ENCODE data around the gene HARS1.
"Not testable (repeated sequence)": the region's sequence is repeated elsewhere in the genome, so short reads cannot be mapped to it uniquely, and the experiment has no call there.

Gene HARS1

GRCh38 chr5:140677947-140678346 is 13.2 kb downstream of the HARS1 start:
- no peak for DNase-seq (ENCODE audit: low spot score)

DNA sequence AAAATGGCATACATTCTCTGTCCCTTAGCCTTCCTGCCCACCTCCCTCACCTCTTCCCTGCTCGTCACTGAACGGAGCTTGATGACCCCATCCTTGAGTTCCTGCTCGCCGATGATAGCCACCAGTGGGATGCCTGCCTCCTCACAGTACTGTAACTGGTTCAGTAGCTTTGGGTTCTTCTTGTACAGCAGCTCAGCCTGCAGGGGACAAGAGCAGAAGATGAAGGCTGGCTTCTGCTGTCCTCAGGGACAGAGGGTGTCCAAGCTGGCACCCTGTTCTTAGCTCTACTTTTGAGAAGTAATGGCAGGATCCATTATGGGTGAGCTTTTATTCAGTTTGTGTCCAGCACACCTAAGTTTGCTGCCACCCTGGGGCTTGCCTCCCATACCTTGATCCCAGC is 16.5 kb downstream of the HARS1 start:
- DNase-seq (ENCODE audit: low spot score), result no peak

DNA sequence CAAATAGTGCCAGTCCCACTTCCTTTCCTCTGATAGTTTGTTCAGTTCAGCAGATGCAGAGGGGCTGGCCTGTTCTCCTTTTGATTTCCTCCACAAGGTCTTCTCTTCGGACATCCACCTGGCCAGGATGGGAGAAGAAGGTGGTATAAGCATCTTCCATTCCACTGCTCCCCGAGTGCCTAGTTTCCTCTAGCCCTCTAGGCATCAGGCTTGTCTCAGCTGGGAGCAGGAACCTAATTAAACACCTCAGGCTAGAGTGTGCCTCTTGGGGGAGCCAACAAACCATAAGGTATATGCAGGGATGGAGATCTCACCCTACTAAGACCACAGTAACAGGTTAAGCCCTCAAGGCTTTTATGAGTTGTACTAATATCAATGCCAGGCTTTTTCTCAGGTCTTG is 17.0 kb downstream of the HARS1 start:
- DNase-seq (ENCODE audit: low spot score), result no peak

GRCh38 chr5:140673187-140673976 is 17.8 kb downstream of the HARS1 start, which contains the start of gene DND1:
DND1 (minus strand) TSS chr5:140673576; CDS start chr5:140673542, 34 bp downstream.
- no peak for DNase-seq (ENCODE audit: low spot score)

GRCh38 chr5:140672455-140673186 is 18.5 kb downstream of the HARS1 start:
- no peak for DNase-seq (ENCODE audit: low spot score)

- DNase-seq (ENCODE audit: low spot score), result no peak
These were observed 19.6 kb downstream of the HARS1 start for GRCh38 chr5:140671472-140672125.

- DNase-seq (ENCODE audit: low spot score), result not testable (repeated sequence)
These were observed 20.1 kb downstream of the HARS1 start for GRCh38 chr5:140671035-140671434.

- peak; percentile 95 for DNase-seq (ENCODE audit: low spot score)
These were observed 26.6 kb downstream of the HARS1 start, which contains the start of gene WDR55 for GRCh38 chr5:140664359-140665119. WDR55 (plus strand) TSS chr5:140664904; CDS start chr5:140664913, 9 bp downstream.

GRCh38 chr5:140664030-140664358 is 27.2 kb downstream of the HARS1 start:
- DNase-seq (ENCODE audit: low spot score), result no peak

DNA sequence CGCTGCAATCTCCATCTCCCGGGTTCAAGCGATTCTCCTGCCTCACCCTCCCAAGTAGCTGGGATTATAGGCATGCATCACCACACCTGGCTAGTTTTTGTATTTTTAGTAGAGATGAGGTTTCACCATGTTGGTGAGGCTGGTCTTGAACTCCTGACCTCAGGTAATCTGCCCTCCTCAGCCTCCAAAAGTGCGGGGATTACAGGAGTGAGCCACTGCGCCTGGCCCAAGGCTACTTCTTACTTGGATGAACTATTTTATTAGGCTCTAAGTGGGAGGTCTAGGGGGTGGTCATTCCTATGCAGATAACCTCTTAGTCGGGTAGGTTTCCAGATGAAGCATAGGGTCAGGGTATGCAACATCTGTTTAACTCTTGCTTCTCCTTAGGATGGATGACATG is 30.8 kb downstream of the HARS1 start:
- DNase-seq (ENCODE audit: low spot score), result not testable (repeated sequence)

- no peak for DNase-seq (ENCODE audit: low spot score)
These were observed 32.3 kb downstream of the HARS1 start for GRCh38 chr5:140658870-140659269.

GRCh38 chr5:140647042-140647419 is 44.1 kb downstream of the HARS1 start:
- peak; percentile 12 for DNase-seq (ENCODE audit: low spot score)

DNA sequence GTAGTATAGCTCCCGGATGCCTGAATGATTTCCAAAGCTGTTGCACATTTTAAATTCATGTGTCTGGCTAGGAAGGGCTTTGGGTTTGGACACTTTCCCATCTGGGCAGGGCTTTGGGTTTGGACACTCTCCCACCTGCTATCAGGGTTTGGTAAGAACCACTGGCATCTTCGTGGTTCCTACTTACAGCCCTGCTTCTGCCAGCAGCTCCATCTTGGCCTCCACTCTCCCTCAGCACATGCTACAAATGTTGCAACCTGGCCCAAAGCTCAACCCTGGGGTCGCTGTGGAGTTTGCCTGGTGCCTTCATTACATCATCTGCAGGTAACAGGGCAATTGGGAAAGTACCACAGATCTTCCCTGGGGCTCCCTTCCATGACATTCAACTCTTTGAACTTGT is 48.5 kb downstream of the HARS1 start:
- no peak for DNase-seq (ENCODE audit: low spot score)

DNA sequence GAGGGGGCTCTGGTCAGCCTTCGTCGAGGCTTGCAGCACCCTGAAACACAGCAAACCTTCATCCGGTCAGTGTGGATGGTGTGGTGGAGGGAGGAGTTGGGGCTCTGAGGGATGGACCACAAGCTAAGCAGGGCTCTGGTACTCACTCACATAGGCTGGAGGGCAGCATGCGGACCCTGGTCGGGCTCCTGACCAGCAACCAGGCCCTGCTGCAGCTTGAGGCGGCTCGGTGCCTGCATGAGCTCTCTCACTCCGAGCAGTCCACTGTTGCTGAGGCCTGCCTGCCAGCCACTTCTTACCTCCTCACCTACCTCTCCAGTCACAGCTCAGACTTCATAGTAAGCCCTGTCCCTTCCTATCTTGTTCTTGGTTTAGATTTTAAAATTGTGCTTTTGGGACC is 49.5 kb downstream of the HARS1 start:
- DNase-seq (ENCODE audit: low spot score), result no peak

DNA sequence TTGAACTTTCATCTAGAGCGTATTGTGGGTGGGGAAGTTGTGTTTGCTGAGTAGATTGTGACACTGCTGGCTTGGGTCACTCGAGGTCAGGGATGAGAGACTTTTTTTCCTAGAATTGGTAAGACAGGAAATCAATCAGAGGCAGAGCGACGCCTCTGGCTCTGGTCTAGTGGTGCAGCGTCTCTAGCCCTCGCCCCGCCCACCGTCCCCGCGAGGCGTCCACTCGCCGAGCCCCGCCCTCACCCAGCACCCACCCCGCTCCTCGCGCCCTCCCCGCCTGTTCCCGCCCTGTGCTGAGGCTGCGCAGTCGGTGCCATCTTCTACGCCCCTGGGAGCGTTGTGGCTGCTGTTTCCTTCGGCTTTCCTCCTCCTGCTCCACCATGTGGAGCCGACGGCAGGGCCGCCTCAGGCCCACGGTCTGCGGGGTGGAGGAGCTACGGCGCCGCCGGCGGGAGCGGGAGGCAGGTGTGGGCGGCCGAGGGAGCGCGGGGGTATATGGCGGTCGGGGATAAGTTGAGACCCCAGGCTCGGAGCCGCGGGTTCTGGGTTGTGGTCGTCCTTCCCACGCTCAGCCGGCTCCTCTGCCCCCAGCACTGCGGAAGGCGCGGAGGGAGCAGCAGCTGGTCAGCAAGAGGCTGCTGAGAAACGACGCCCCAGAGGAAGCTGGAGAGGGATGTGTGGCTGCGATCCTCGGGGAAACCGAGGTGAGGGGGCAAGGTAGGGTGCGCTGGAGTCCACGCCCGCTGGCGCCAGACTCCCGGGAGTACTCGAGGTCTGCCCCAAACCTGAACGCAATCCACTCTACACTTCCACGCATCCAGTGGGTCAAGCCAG is 51.8 kb downstream of the HARS1 start, which contains the start of gene TMCO6:
Gene TMCO6 (plus strand): TSS at position 304 of the 834 bp plus-strand sequence. CDS start 77 bp downstream, at position 381.
- DNase-seq (ENCODE audit: low spot score), result peak; percentile 96

GRCh38 chr5:140638898-140639147 is 52.3 kb downstream of the HARS1 start:
- DNase-seq (ENCODE audit: low spot score), result not testable (repeated sequence)

- DNase-seq (ENCODE audit: low spot score), result no peak
These were observed 53.6 kb downstream of the HARS1 start for GRCh38 chr5:140637371-140638100.

GRCh38 chr5:140635291-140636257 is 55.6 kb downstream of the HARS1 start:
- no peak for DNase-seq (ENCODE audit: low spot score)

- no peak for DNase-seq (ENCODE audit: low spot score)
These were observed 57.1 kb downstream of the HARS1 start for GRCh38 chr5:140634103-140634502.

Measured in cerebellar cortex (tissue), 1 donor.